MM.1S (cell line): Measurements from ENCODE around the gene S1PR2.
"Not testable (repeated sequence)": the region's sequence is repeated elsewhere in the genome, so short reads cannot be mapped to it uniquely, and the experiment has no call there.

Experiments used
- DNase-seq: peaks from one replicate; pipeline ENCODE4 v3.0.0-alpha.2; 2015
- H2AFZ ChIP-seq: fragments of 300-600 bp; sonication (generic); 2 replicates; pipeline ENCODE4 v1.6.0; 2016; ENCODE audit warnings: antibody characterized with exemption, low read length
- H3F3A ChIP-seq: fragments of 300-600 bp; sonication (generic); 2 replicates; pipeline ENCODE4 v1.6.1; 2016; ENCODE audit warnings: mild to moderate bottlenecking, antibody characterized with exemption, low read length, moderate library complexity, mixed read lengths; ENCODE audit not compliant: insufficient read depth
- H3K27ac ChIP-seq: fragments of 300-600 bp; sonication (generic); 2 replicates; pipeline ENCODE4 v1.5.1; 2016; ENCODE audit warnings: mild to moderate bottlenecking, low read length
- H3K27me3 ChIP-seq: fragments of 300-600 bp; sonication (generic); replicated peaks from 2 replicates; pipeline ENCODE4 v1.6.0; 2016; ENCODE audit warnings: low read length; ENCODE audit not compliant: insufficient read depth
- H3K36me3 ChIP-seq: fragments of 300-600 bp; sonication (generic); replicated peaks from 2 replicates; pipeline ENCODE4 v1.6.1; 2016; ENCODE audit warnings: mild to moderate bottlenecking, low read length, mixed read lengths; ENCODE audit not compliant: insufficient read depth
- H3K4me1 ChIP-seq: fragments of 300-600 bp; sonication (generic); 2 replicates; pipeline ENCODE4 v1.6.1; 2016; ENCODE audit warnings: low read length, mixed read lengths
- H3K4me2 ChIP-seq: fragments of 300-600 bp; sonication (generic); 2 replicates; pipeline ENCODE4 v1.6.0; 2016; ENCODE audit warnings: low read depth, low read length
- H3K4me3 ChIP-seq: fragments of 300-600 bp; sonication (generic); 2 replicates; pipeline ENCODE4 v1.5.1; 2016; ENCODE audit warnings: low read length, mixed read lengths
- H3K79me2 ChIP-seq: fragments of 300-600 bp; sonication (generic); 2 replicates; pipeline ENCODE4 v1.6.1; 2016; ENCODE audit warnings: mixed run types, low read length, mixed read lengths
- H3K9ac ChIP-seq: fragments of 300-600 bp; sonication (generic); 2 replicates; pipeline ENCODE4 v1.6.1; 2016; ENCODE audit warnings: low read length, mixed read lengths
- H3K9me2 ChIP-seq: fragments of 300-600 bp; sonication (generic); replicated peaks from 2 replicates; pipeline ENCODE4 v1.6.1; 2016; ENCODE audit warnings: mild to moderate bottlenecking, low read length, mixed read lengths; ENCODE audit not compliant: insufficient read depth
- H3K9me3 ChIP-seq: fragments of 300-600 bp; sonication (generic); replicated peaks from 2 replicates; pipeline ENCODE4 v1.6.1; 2016; ENCODE audit warnings: mild to moderate bottlenecking, low read length, mixed read lengths; ENCODE audit not compliant: insufficient read depth
- H4K20me1 ChIP-seq: fragments of 300-600 bp; sonication (generic); 2 replicates; pipeline ENCODE4 v1.6.1; 2016; ENCODE audit warnings: mild to moderate bottlenecking, low read length, moderate library complexity, mixed read lengths; ENCODE audit not compliant: insufficient read depth
- CTCF ChIP-seq: fragments of 300-600 bp; sonication (generic); IDR thresholded peaks from 2 replicates; pipeline ENCODE4 v1.5.1; 2016; ENCODE audit warnings: antibody characterized with exemption, low read length, mixed read lengths
- EZH2 ChIP-seq: fragments of 300-600 bp; sonication (generic); optimal IDR thresholded peaks from 2 replicates; pipeline ENCODE3; 2017; ENCODE audit warnings: low read depth, mild to moderate bottlenecking, antibody characterized with exemption, low read length, mixed read lengths
- EZH2phosphoT487 ChIP-seq: fragments of 300-600 bp; sonication (generic); IDR thresholded peaks from 2 replicates; pipeline ENCODE4 v1.6.1; 2018; ENCODE audit warnings: antibody characterized with exemption, low read length

The S1PR2 gene

GRCh38 chr19:10180459-10180858 lies 50.7 kb downstream of the S1PR2 start:
- TF ChIP-seq CTCF, result no peak
- TF ChIP-seq EZH2phosphoT487, result no peak
- no peak for TF ChIP-seq EZH2

GRCh38 chr19:10180024-10180423 lies 51.1 kb downstream of the S1PR2 start:
- H3K4me3 ChIP-seq, H3K27ac ChIP-seq, H3K4me1 ChIP-seq, H3K9me3 ChIP-seq, H3K4me2 ChIP-seq, H3K9ac ChIP-seq, H2AFZ ChIP-seq, DNase-seq, H3K9me2 ChIP-seq, H3F3A ChIP-seq, H3K27me3 ChIP-seq: not testable (repeated sequence)
- H4K20me1 ChIP-seq, result peaks cover 15% of the 10 kb centered on the region
- H3K36me3 ChIP-seq, result peaks cover 24% of the 10 kb centered on the region
- H3K79me2 ChIP-seq, result peaks cover 81% of the 10 kb centered on the region

More at GRCh38 chr19:10180459-10180858, 50.7 kb downstream of the S1PR2 start:
- Histone ChIP-seq H3K9me2 (no peaks in the 10 kb centered on the region), H3K4me3 (no peak overlapping the region), H3K4me2 (no peak overlapping the region), H3K4me1 (no peaks in the 10 kb centered on the region), H3K27me3 (no peaks in the 10 kb centered on the region), H3K27ac (no peak overlapping the region), H3K9me3 (no peaks in the 10 kb centered on the region), H3F3A (no peaks in the 10 kb centered on the region), H4K20me1 (peaks cover 15% of the 10 kb centered on the region), H2AFZ (no peak overlapping the region), H3K36me3 (peaks cover 24% of the 10 kb centered on the region), H3K9ac (no peak overlapping the region), H3K79me2 (peaks cover 81% of the 10 kb centered on the region)
- no peak for DNase-seq

GRCh38 chr19:10173527-10173926 lies 57.6 kb downstream of the S1PR2 start:
- Histone ChIP-seq H3K9me2 (no peaks in the 10 kb centered on the region), H2AFZ (no peak overlapping the region), H4K20me1 (peaks cover 9% of the 10 kb centered on the region), H3K4me2 (no peak overlapping the region), H3K4me1 (peaks cover 10% of the 10 kb centered on the region), H3K79me2 (peaks cover 64% of the 10 kb centered on the region), H3K9me3 (no peaks in the 10 kb centered on the region), H3K4me3 (no peak overlapping the region), H3K27ac (no peak overlapping the region), H3K9ac (no peak overlapping the region), H3K36me3 (peaks cover 16% of the 10 kb centered on the region), H3F3A (peaks cover 24% of the 10 kb centered on the region), H3K27me3 (no peaks in the 10 kb centered on the region)
- no peak for DNase-seq
- TF ChIP-seq EZH2 (no peak), CTCF (no peak), EZH2phosphoT487 (no peak)
